GM18502 (cell line): ENCODE data around the gene C1orf35.

Experiments used
- ATAC-seq: cut with Tn5 transposase; IDR thresholded peaks from one replicate; pipeline ENCODE4 v1.9.1; 2021; ENCODE audit warnings: mild to moderate bottlenecking; ENCODE audit not compliant: unreplicated experiment, poor library complexity

The C1orf35 gene

GRCh38 chr1:228102791-228103620 lies at the start of gene C1orf35:
Gene C1orf35, minus strand, starts transcription at chr1:228103325. Its CDS starts 98 bp downstream, at chr1:228103227.
- ATAC-seq = peak; percentile 74

GRCh38 chr1:228152918-228153258 lies 49.8 kb upstream of the C1orf35 start:
- no peak for ATAC-seq

- no peak for ATAC-seq
Measured at GRCh38 chr1:228152097-228152917, 49.2 kb upstream of the C1orf35 start.

- no peak for ATAC-seq
Measured at GRCh38 chr1:228151180-228151925, 48.2 kb upstream of the C1orf35 start.

GRCh38 chr1:228150461-228151179 lies 47.5 kb upstream of the C1orf35 start:
- ATAC-seq = no peak

GRCh38 chr1:228150120-228150460 lies 47.0 kb upstream of the C1orf35 start:
- ATAC-seq = no peak

GRCh38 chr1:228149406-228150119 lies 46.4 kb upstream of the C1orf35 start, which contains the start of gene GJC2:
Gene GJC2, plus strand, starts transcription at chr1:228149930. Its CDS starts 7,829 bp downstream, at chr1:228157759.
- no peak for ATAC-seq

GRCh38 chr1:228148935-228149405 lies 45.8 kb upstream of the C1orf35 start:
- no peak for ATAC-seq

GRCh38 chr1:228148196-228148861 lies 45.2 kb upstream of the C1orf35 start:
- ATAC-seq = no peak

GRCh38 chr1:228147768-228148167 lies 44.6 kb upstream of the C1orf35 start:
- no peak for ATAC-seq

GRCh38 chr1:228147151-228147693 lies 44.1 kb upstream of the C1orf35 start:
- no peak for ATAC-seq

- no peak for ATAC-seq
Measured at GRCh38 chr1:228146417-228147150, 43.5 kb upstream of the C1orf35 start.

GRCh38 chr1:228145463-228146416 lies 42.6 kb upstream of the C1orf35 start:
- no peak for ATAC-seq

- no peak for ATAC-seq
Measured at GRCh38 chr1:228144993-228145343, 41.8 kb upstream of the C1orf35 start.

GRCh38 chr1:228144193-228144992 lies 41.3 kb upstream of the C1orf35 start:
- no peak for ATAC-seq
